Lung (tissue), 12 donors: ENCODE results near the gene CARMIL3. TPM values are rescaled to one million over a fixed set of nuclear protein-coding genes. Genes with fewer than 3 reads are reported as not detected.

Experiments used
- ATAC-seq: fragments of 200-7000 bp; cut with Tn5 transposase; one replicate; pipeline ENCODE4 v1.9.1; 2020; ENCODE audit warnings: moderate number of reproducible peaks; ENCODE audit not compliant: insufficient read depth, low FRiP score
- DNase-seq, 3 donors: peaks; one replicate each; pipeline ENCODE4 v3.0.0-alpha.2; 2013 to 2017
- H3K27ac ChIP-seq, 2 donors: one replicate each; pipeline ENCODE4 v1.5.1; 2013; ENCODE audit warnings: mild to moderate bottlenecking in 2 of 2, moderate library complexity in 2 of 2, control low read depth in 1 of 2, inconsistent platforms in 1 of 2, low read depth in 1 of 2, low read length in 1 of 2
- H3K27me3 ChIP-seq, 3 donors: one replicate each; pipeline ENCODE4 v1.5.1; 2013; ENCODE audit warnings: low read length in 2 of 3; ENCODE audit not compliant: control insufficient read depth in 3 of 3, insufficient read depth in 3 of 3
- H3K36me3 ChIP-seq, 4 donors: one replicate each; pipeline ENCODE4 v1.5.1; 2013; ENCODE audit warnings: low read length in 4 of 4, mild to moderate bottlenecking in 1 of 4, moderate library complexity in 1 of 4; ENCODE audit not compliant: control insufficient read depth in 4 of 4, insufficient read depth in 4 of 4
- H3K4me1 ChIP-seq, 5 donors: one replicate each; pipeline ENCODE4 v1.5.1; 2013; ENCODE audit warnings: low read length in 5 of 5, mild to moderate bottlenecking in 2 of 5, moderate library complexity in 1 of 5; ENCODE audit not compliant: control insufficient read depth in 5 of 5, insufficient read depth in 5 of 5
- H3K4me3 ChIP-seq: one replicate; pipeline ENCODE4 v1.5.1; 2013; ENCODE audit warnings: mild to moderate bottlenecking, control low read depth, moderate library complexity
- H3K9ac ChIP-seq, 2 donors: one replicate each; pipeline ENCODE4 v1.5.1; 2013; ENCODE audit warnings: low read length in 2 of 2, control low read depth in 1 of 2; ENCODE audit not compliant: insufficient read depth in 1 of 2
- H3K9me3 ChIP-seq, 4 donors: one replicate each; pipeline ENCODE4 v1.5.1; 2013; ENCODE audit warnings: low read length in 3 of 4, mild to moderate bottlenecking in 1 of 4, moderate library complexity in 1 of 4; ENCODE audit not compliant: control insufficient read depth in 4 of 4, insufficient read depth in 3 of 4
- WGBS, 2 donors: extraction: QIAGEN DNeasy Blood & Tissue Kit; methylation state at CpG; one replicate each; pipeline ENCODE4 v1.1.7; 2013; 5-methylcytosine and 5-hydroxymethylcytosine counted together
- polyA plus RNA-seq, 2 donors: library from polyadenylated mRNA; stranded (reverse); fragments of 200-250 nt; gene quantifications; one replicate each; pipeline ENCODE4 v1.2.1, GENCODE V29; 2013
- total RNA-seq, 2 donors: library from RNA; depleted of rRNA in 1 of 2; stranded (reverse); fragments of >200 nt in 1 of 2; gene quantifications; one replicate each; pipeline ENCODE4 v1.2.1, GENCODE V29; 2014 to 2021
- TF ChIP-seq, protein P1 (sequence below): IDR thresholded peaks from 2 replicates; pipeline ENCODE4 v1.5.1; 2012; ENCODE audit warnings: mild to moderate bottlenecking; ENCODE audit errors: control extremely low read depth, extremely low read depth
- donor health status: control.
- donor health status: control.
- donor health status: Bipolar disorder and iron deficiency.
- donor health status: healthy.
- donor health status: DM: yes; HTN: yes; CAD: no.

Gene CARMIL3
- total and polyA plus RNA-seq, 4 donors = 0.37 to 2.4 (median 0.78) TPM

DNA sequence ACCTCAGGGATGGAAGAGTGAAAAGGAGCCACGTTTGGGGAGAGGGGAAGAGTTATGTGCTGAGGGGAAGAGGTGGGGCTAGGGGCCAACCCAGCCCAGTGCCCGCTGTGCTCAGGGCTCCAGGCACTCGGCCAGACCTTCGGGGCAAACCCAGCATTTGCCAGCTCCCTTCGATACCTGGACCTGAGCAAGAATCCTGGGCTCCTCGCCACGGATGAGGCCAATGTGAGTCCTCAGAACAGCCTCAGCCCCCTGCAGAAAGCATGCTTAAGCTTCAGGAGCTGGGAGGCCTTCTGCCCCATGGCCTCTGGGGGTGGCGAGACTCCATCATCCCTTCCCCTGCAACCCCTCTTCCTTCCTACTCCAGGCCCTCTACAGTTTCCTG, 5.0 kb downstream of the CARMIL3 start:
- DNase-seq (no peak), ATAC-seq (no peak)
- H3K36me3 ChIP-seq = no peaks in the 10 kb centered on the region
- no peak overlapping the region for H3K27ac ChIP-seq
- WGBS, 2 donors = 70 to 75% methylated on average over 8 of the region's 8 CpGs
- H3K27me3 ChIP-seq = peaks cover 0 to 6% (median 3%) of the 10 kb centered on the region in 3 donors
- no peak overlapping the region for H3K4me3 ChIP-seq
- H3K4me1 ChIP-seq = peaks cover 0 to 12% (median 0%) of the 10 kb centered on the region in 5 donors
- H3K9me3 ChIP-seq = no peaks in the 10 kb centered on the region
- no peak overlapping the region for H3K9ac ChIP-seq
- TF ChIP-seq, protein P1, sequence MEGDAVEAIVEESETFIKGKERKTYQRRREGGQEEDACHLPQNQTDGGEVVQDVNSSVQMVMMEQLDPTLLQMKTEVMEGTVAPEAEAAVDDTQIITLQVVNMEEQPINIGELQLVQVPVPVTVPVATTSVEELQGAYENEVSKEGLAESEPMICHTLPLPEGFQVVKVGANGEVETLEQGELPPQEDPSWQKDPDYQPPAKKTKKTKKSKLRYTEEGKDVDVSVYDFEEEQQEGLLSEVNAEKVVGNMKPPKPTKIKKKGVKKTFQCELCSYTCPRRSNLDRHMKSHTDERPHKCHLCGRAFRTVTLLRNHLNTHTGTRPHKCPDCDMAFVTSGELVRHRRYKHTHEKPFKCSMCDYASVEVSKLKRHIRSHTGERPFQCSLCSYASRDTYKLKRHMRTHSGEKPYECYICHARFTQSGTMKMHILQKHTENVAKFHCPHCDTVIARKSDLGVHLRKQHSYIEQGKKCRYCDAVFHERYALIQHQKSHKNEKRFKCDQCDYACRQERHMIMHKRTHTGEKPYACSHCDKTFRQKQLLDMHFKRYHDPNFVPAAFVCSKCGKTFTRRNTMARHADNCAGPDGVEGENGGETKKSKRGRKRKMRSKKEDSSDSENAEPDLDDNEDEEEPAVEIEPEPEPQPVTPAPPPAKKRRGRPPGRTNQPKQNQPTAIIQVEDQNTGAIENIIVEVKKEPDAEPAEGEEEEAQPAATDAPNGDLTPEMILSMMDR = no peak

DNA sequence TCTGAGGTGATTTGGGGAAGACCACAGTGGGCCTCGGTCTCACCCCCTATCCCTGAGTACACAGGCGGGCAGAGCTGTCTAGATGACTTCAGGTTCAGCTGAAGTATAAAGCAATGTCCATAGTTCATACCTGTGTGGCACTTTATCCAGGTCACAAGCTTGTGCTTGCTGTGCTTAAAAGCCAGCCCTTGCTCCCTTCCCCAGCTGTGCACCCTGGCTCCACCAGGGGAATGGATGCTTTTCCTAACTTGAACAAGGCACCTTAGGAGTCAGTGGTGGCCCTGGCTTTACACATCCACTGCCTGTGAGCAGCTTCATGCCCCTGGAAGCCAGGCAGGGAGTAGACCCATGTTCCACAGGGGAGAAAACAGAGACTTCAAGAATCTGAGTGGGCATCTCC, 5.5 kb downstream of the CARMIL3 start:
- Histone ChIP-seq H3K9me3 (no peaks in the 10 kb centered on the region), H3K9ac (no peak overlapping the region), H3K27ac (no peak overlapping the region), H3K4me3 (no peak overlapping the region), H3K27me3 (peaks cover 0 to 6% (median 3%) of the 10 kb centered on the region in 3 donors), H3K36me3 (no peaks in the 10 kb centered on the region), H3K4me1 (peaks cover 0 to 8% (median 0%) of the 10 kb centered on the region in 5 donors)
- ATAC-seq (no peak), DNase-seq (no peak)
- WGBS, 2 donors = 80 to 91% methylated on average over 2 of the region's 2 CpGs
- TF ChIP-seq, protein P1 = no peak

DNA sequence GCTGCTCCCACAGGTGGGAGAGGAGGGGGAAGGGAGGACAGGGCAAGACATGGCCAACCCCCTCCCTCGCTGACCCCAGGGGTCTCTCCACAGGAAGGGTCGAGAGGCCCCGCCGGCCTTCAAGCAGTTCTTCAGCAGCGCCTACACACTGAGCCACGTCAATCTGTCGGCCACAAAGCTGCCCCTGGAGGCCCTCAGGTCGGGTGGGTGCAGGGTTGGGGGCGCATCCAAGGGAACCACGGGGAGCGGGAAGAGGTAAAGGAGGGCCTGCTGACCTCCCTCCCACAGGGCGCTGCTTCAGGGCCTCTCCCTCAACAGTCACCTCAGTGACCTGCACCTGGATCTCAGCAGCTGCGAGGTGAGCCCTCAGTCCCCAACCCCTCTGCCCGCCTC, 6.1 kb downstream of the CARMIL3 start:
- WGBS, 2 donors = 72 to 75% methylated on average over 13 to 14 of the region's 14 CpGs
- no peak for ATAC-seq
- no peak for DNase-seq

More for the DNA sequence above, 6.1 kb downstream of the CARMIL3 start:
- Histone ChIP-seq H3K27me3 (peaks cover 0 to 6% (median 2%) of the 10 kb centered on the region in 3 donors), H3K36me3 (no peaks in the 10 kb centered on the region), H3K9ac (no peak overlapping the region), H3K4me1 (peaks cover 0 to 4% (median 0%) of the 10 kb centered on the region in 5 donors), H3K9me3 (no peaks in the 10 kb centered on the region), H3K27ac (no peak overlapping the region), H3K4me3 (no peak overlapping the region)
- TF ChIP-seq, protein P1 = no peak
